OCI-LY7 (cell line): ENCODE measurements around the gene MGME1. TPM values are rescaled to one million over a fixed set of nuclear protein-coding genes. Genes with fewer than 3 reads are reported as not detected.

Source experiments
- BruUV-seq: library from RNA; stranded (reverse); fragments of 400-500 nt; replicated peaks from 2 replicates; lab custom pipeline; 2021; lab: Mats Ljungman, UMichigan
- CTCF ChIA-PET: fragments of 300-600 bp; sonication (Branson Sonifier 250); formaldehyde crosslinking; loops from one replicate; lab custom pipeline; 2022; ENCODE audit warnings: antibody characterized with exemption; ENCODE audit not compliant: unreplicated experiment; lab: Charles Lee
- POLR2A ChIA-PET: fragments of 300-600 bp; sonication (Branson Sonifier 250); formaldehyde crosslinking; loops from one replicate; lab custom pipeline; 2022; ENCODE audit warnings: antibody characterized with exemption; lab: Charles Lee
- DNase-seq: peaks from one replicate; pipeline ENCODE4 v3.0.0-alpha.2; 2015; ENCODE audit warnings: low spot score
- H2AFZ ChIP-seq: fragments of 200-600 bp; sonication (generic), shearing (Covaris generic); 2 replicates; pipeline ENCODE4 v1.6.1; 2014; ENCODE audit warnings: mild to moderate bottlenecking, antibody characterized with exemption, low read length, moderate library complexity
- H3K27ac ChIP-seq: fragments of 200-600 bp; sonication (generic); 2 replicates; pipeline ENCODE4 v1.5.1; 2014; ENCODE audit warnings: mixed run types, low read depth, mild to moderate bottlenecking, moderate library complexity, low read length, inconsistent platforms; ENCODE audit not compliant: poor library complexity, severe bottlenecking
- H3K36me3 ChIP-seq: fragments of 200-600 bp; sonication (generic); 2 replicates; pipeline ENCODE4 v1.6.1; 2014; ENCODE audit warnings: mild to moderate bottlenecking, antibody characterized with exemption, low read length, moderate library complexity, mixed read lengths; ENCODE audit not compliant: insufficient read depth
- H3K4me1 ChIP-seq: fragments of 200-600 bp; sonication (generic); 2 replicates; pipeline ENCODE4 v1.5.1; 2014; ENCODE audit warnings: mild to moderate bottlenecking, low read length; ENCODE audit not compliant: insufficient read depth, poor library complexity, severe bottlenecking
- H3K4me2 ChIP-seq: fragments of 200-600 bp; sonication (generic); 2 replicates; pipeline ENCODE4 v1.6.1; 2014; ENCODE audit warnings: mild to moderate bottlenecking, low read length
- H3K4me3 ChIP-seq: fragments of 200-600 bp; sonication (generic); 2 replicates; pipeline ENCODE4 v1.5.1; 2014; ENCODE audit warnings: mild to moderate bottlenecking, low read depth, low read length; ENCODE audit not compliant: poor library complexity, severe bottlenecking
- H3K79me2 ChIP-seq: fragments of 200-600 bp; sonication (generic); 2 replicates; pipeline ENCODE4 v1.6.1; 2016; ENCODE audit warnings: low read depth, mild to moderate bottlenecking, low read length, moderate library complexity, mixed read lengths; ENCODE audit not compliant: insufficient read depth
- H3K9me2 ChIP-seq: fragments of 200-600 bp; sonication (generic); 2 replicates; pipeline ENCODE4 v1.6.1; 2016; ENCODE audit warnings: mild to moderate bottlenecking, low read length, mixed read lengths; ENCODE audit not compliant: insufficient read depth
- H3K9me3 ChIP-seq: fragments of 200-600 bp; sonication (generic); 2 replicates; pipeline ENCODE4 v1.6.1; 2014; ENCODE audit warnings: mild to moderate bottlenecking, mixed run types, low read length, mixed read lengths
- H4K20me1 ChIP-seq: fragments of 200-600 bp; sonication (generic); 2 replicates; pipeline ENCODE4 v1.6.1; 2014; ENCODE audit warnings: mild to moderate bottlenecking, antibody characterized with exemption, low read length, moderate library complexity, mixed read lengths; ENCODE audit not compliant: insufficient read depth
- CTCF ChIP-seq: fragments of 200-600 bp; sonication (generic); conservative IDR thresholded peaks from 2 replicates; pipeline ENCODE4 v1.5.1; 2014; ENCODE audit warnings: mild to moderate bottlenecking, antibody characterized with exemption, low read length, moderate library complexity, mixed read lengths
- EZH2phosphoT487 ChIP-seq: fragments of 200-600 bp; sonication (generic); IDR thresholded peaks from 2 replicates; pipeline ENCODE4 v1.6.1; 2018; ENCODE audit warnings: low read depth, borderline replicate concordance, mild to moderate bottlenecking, mixed run types, antibody characterized with exemption, low read length, moderate library complexity, mixed read lengths
- intact Hi-C: fragments of 100-400 bp; cut with micrococcal nuclease; formaldehyde crosslinking; loops from one replicate; pipeline ENCODE4 v1.10.0; 2022; ENCODE audit not compliant: unreplicated experiment
- total RNA-seq, 2 experiments: library from RNA; depleted of rRNA in 1 of 2; stranded (reverse); fragments of >200 nt in 1 of 2; shearing (Covaris generic) in 1 of 2; gene quantifications; 2 replicates each; pipeline ENCODE4 v1.2.3, GENCODE V29; 2014 to 2022

The MGME1 gene
- total RNA-seq, 2 experiments from 2014 or later, result 46.6 to 80.1 TPM

GRCh38 chr20:18016772-18017171 is 48.0 kb downstream of the MGME1 start:
- Histone ChIP-seq H3K9me2 (no peaks in the 10 kb centered on the region), H2AFZ (no peak overlapping the region), H3K9me3 (no peaks in the 10 kb centered on the region), H3K4me1 (no peaks in the 10 kb centered on the region), H3K4me2 (no peak overlapping the region), H3K79me2 (no peaks in the 10 kb centered on the region), H3K36me3 (no peaks in the 10 kb centered on the region), H4K20me1 (no peaks in the 10 kb centered on the region), H3K27ac (no peak overlapping the region), H3K4me3 (no peak overlapping the region)
- no peak for DNase-seq
- TF ChIP-seq EZH2phosphoT487, result no peak
- no peak for TF ChIP-seq CTCF
- intact Hi-C loops, result no loop called here
- no TSS peak for BruUV-seq
- ChIA-PET POLR2A (interaction anchor here (0.6 to 0.9 kb wide), 3 partner anchors 24 to 175 kb away, joined by 3 to 4 read pairs (median 3); no protein-coding TSS in a partner anchor), CTCF (no interaction called here)

GRCh38 chr20:18018100-18018499 is 49.3 kb downstream of the MGME1 start:
- H3K36me3 ChIP-seq, result no peaks in the 10 kb centered on the region
- intact Hi-C loops, result no loop called here
- CTCF ChIA-PET, result no interaction called here
- H3K27ac ChIP-seq, result no peak overlapping the region
- H3K9me3 ChIP-seq, result peaks cover 6% of the 10 kb centered on the region; the same call in 1 of the 2 replicates
- POLR2A ChIA-PET, result interaction anchor here (0.7 kb wide), 1 partner anchor 68 kb away, joined by 4 read pairs; no protein-coding TSS in a partner anchor
- BruUV-seq, result no TSS peak
- no peak overlapping the region for H3K4me2 ChIP-seq
- H4K20me1 ChIP-seq, result no peaks in the 10 kb centered on the region
- H3K9me2 ChIP-seq, result no peaks in the 10 kb centered on the region
- no peak overlapping the region for H2AFZ ChIP-seq
- H3K4me3 ChIP-seq, result no peak overlapping the region
- TF ChIP-seq CTCF (no peak), EZH2phosphoT487 (no peak)
- DNase-seq, result no peak
- H3K79me2 ChIP-seq, result no peaks in the 10 kb centered on the region
- H3K4me1 ChIP-seq, result no peaks in the 10 kb centered on the region

- no peak overlapping the region for H3K4me2 ChIP-seq
- DNase-seq, result peak; percentile 50
- H2AFZ ChIP-seq, result no peak overlapping the region
- no peaks in the 10 kb centered on the region for H3K4me1 ChIP-seq
- peaks cover 6% of the 10 kb centered on the region; the same call in 1 of the 2 replicates for H3K9me3 ChIP-seq
- no peaks in the 10 kb centered on the region for H3K9me2 ChIP-seq
- intact Hi-C loops, result loop anchor here (1.0 kb wide), 1 partner anchor 515 kb away; no protein-coding TSS in a partner anchor
- POLR2A ChIA-PET, result no interaction called here
- CTCF ChIA-PET, result no interaction called here
- TF ChIP-seq CTCF (peak; percentile 75), EZH2phosphoT487 (no peak)
- no peak overlapping the region for H3K27ac ChIP-seq
- no peaks in the 10 kb centered on the region for H3K36me3 ChIP-seq
- H3K79me2 ChIP-seq, result no peaks in the 10 kb centered on the region
- no TSS peak for BruUV-seq
- H3K4me3 ChIP-seq, result no peak overlapping the region
- H4K20me1 ChIP-seq, result no peaks in the 10 kb centered on the region
These were observed 50.2 kb downstream of the MGME1 start for GRCh38 chr20:18019068-18019467.
